Measurements from ENCODE around the gene TMEM11. TPM values are rescaled to one million over a fixed set of nuclear protein-coding genes. Genes with fewer than 3 reads are reported as not detected.
A peak's percentile ranks its signal among the peaks of the same experiment; 100 is the strongest.
"Not testable (repeated sequence)": the region's sequence is repeated elsewhere in the genome, so short reads cannot be mapped to it uniquely, and the experiment has no call there.

TMEM11 gene
- total and polyA plus RNA-seq, 4 donors = 7.9 to 28.0 (median 23.0) TPM

GRCh38 chr17:21232033-21232749 is 18.2 kb upstream of the TMEM11 start:
- H3K36me3 ChIP-seq (ENCODE audit: control insufficient read depth, insufficient read depth, low read length) = no peaks in the 10 kb centered on the region
- no peaks in the 10 kb centered on the region for H3K27me3 ChIP-seq (ENCODE audit: control insufficient read depth, insufficient read depth, low read length)
- no peak overlapping the region for H3K4me3 ChIP-seq (ENCODE audit: low read depth, low read length)
- no peaks in the 10 kb centered on the region for H3K4me1 ChIP-seq (ENCODE audit: control insufficient read depth, insufficient read depth, low read length)
- H3K9me3 ChIP-seq (ENCODE audit: control insufficient read depth, insufficient read depth, low read length) = no peaks in the 10 kb centered on the region
- WGBS (ENCODE audit: insufficient coverage) = 86% methylated on average over 3 of the region's 4 CpGs
- DNase-seq (ENCODE audit: low read depth in 4 of 6, low spot score in 6 of 6) = no peak
- no peak overlapping the region for H3K27ac ChIP-seq (ENCODE audit: low read depth, low read length)

- DNase-seq (ENCODE audit: low read depth in 4 of 6, low spot score in 6 of 6) = no peak
- H3K27me3 ChIP-seq (ENCODE audit: control insufficient read depth, insufficient read depth, low read length) = no peaks in the 10 kb centered on the region
- WGBS (ENCODE audit: insufficient coverage) = 43% methylated on average over 4 of the region's 6 CpGs
Observed at GRCh38 chr17:21231533-21231932, 17.6 kb upstream of the TMEM11 start.

GRCh38 chr17:21228845-21229244 is 14.9 kb upstream of the TMEM11 start:
- Histone ChIP-seq H3K36me3 (ENCODE audit: control insufficient read depth, insufficient read depth, low read length) (no peaks in the 10 kb centered on the region), H3K27me3 (ENCODE audit: control insufficient read depth, insufficient read depth, low read length) (no peaks in the 10 kb centered on the region), H3K27ac (ENCODE audit: low read depth, low read length) (no peak overlapping the region), H3K4me3 (ENCODE audit: low read depth, low read length) (no peak overlapping the region), H3K9me3 (ENCODE audit: control insufficient read depth, insufficient read depth, low read length) (no peaks in the 10 kb centered on the region), H3K4me1 (ENCODE audit: control insufficient read depth, insufficient read depth, low read length) (no peaks in the 10 kb centered on the region)
- 100% methylated on average over 1 of the region's 2 CpGs for WGBS (ENCODE audit: insufficient coverage)
- DNase-seq (ENCODE audit: low read depth in 4 of 6, low spot score in 6 of 6) = no peak

More at GRCh38 chr17:21231533-21231932, 17.6 kb upstream of the TMEM11 start:
- no peak overlapping the region for H3K27ac ChIP-seq (ENCODE audit: low read depth, low read length)
- H3K9me3 ChIP-seq (ENCODE audit: control insufficient read depth, insufficient read depth, low read length) = no peaks in the 10 kb centered on the region
- H3K4me1 ChIP-seq (ENCODE audit: control insufficient read depth, insufficient read depth, low read length) = no peaks in the 10 kb centered on the region
- no peak overlapping the region for H3K4me3 ChIP-seq (ENCODE audit: low read depth, low read length)
- no peaks in the 10 kb centered on the region for H3K36me3 ChIP-seq (ENCODE audit: control insufficient read depth, insufficient read depth, low read length)

- no peaks in the 10 kb centered on the region for H3K36me3 ChIP-seq (ENCODE audit: control insufficient read depth, insufficient read depth, low read length)
- no peaks in the 10 kb centered on the region for H3K4me1 ChIP-seq (ENCODE audit: control insufficient read depth, insufficient read depth, low read length)
- no peaks in the 10 kb centered on the region for H3K27me3 ChIP-seq (ENCODE audit: control insufficient read depth, insufficient read depth, low read length)
- no peak overlapping the region for H3K27ac ChIP-seq (ENCODE audit: low read depth, low read length)
- 81% methylated on average over 3 of the region's 4 CpGs for WGBS (ENCODE audit: insufficient coverage)
- H3K9me3 ChIP-seq (ENCODE audit: control insufficient read depth, insufficient read depth, low read length) = no peaks in the 10 kb centered on the region
- no peak for DNase-seq (ENCODE audit: low read depth in 4 of 6, low spot score in 6 of 6)
- no peak overlapping the region for H3K4me3 ChIP-seq (ENCODE audit: low read depth, low read length)
Observed at GRCh38 chr17:21228111-21228510, 14.2 kb upstream of the TMEM11 start.

GRCh38 chr17:21227277-21227676 is 13.3 kb upstream of the TMEM11 start:
- H3K27ac ChIP-seq (ENCODE audit: low read depth, low read length); H3K9me3 ChIP-seq (ENCODE audit: control insufficient read depth, insufficient read depth, low read length); H3K36me3 ChIP-seq (ENCODE audit: control insufficient read depth, insufficient read depth, low read length); H3K4me3 ChIP-seq (ENCODE audit: low read depth, low read length); H3K4me1 ChIP-seq (ENCODE audit: control insufficient read depth, insufficient read depth, low read length); DNase-seq (ENCODE audit: low read depth in 4 of 6, low spot score in 6 of 6); H3K27me3 ChIP-seq (ENCODE audit: control insufficient read depth, insufficient read depth, low read length): not testable (repeated sequence)
- 88% methylated on average over 10 of the region's 11 CpGs for WGBS (ENCODE audit: insufficient coverage)

GRCh38 chr17:21223086-21223485 is 9.1 kb upstream of the TMEM11 start:
- H3K27ac ChIP-seq (ENCODE audit: low read depth, low read length) = no peak overlapping the region
- no peaks in the 10 kb centered on the region for H3K4me1 ChIP-seq (ENCODE audit: control insufficient read depth, insufficient read depth, low read length)
- H3K36me3 ChIP-seq (ENCODE audit: control insufficient read depth, insufficient read depth, low read length) = peaks cover 11% of the 10 kb centered on the region
- DNase-seq (ENCODE audit: low read depth in 4 of 6, low spot score in 6 of 6) = no peak
- H3K27me3 ChIP-seq (ENCODE audit: control insufficient read depth, insufficient read depth, low read length) = no peaks in the 10 kb centered on the region
- no peak overlapping the region for H3K4me3 ChIP-seq (ENCODE audit: low read depth, low read length)
- H3K9me3 ChIP-seq (ENCODE audit: control insufficient read depth, insufficient read depth, low read length) = no peaks in the 10 kb centered on the region
- 95% methylated on average over 5 of the region's 6 CpGs for WGBS (ENCODE audit: insufficient coverage)

GRCh38 chr17:21218831-21219380 is 4.9 kb upstream of the TMEM11 start:
- Histone ChIP-seq H3K4me1 (ENCODE audit: control insufficient read depth, insufficient read depth, low read length) (peaks cover 7% of the 10 kb centered on the region), H3K36me3 (ENCODE audit: control insufficient read depth, insufficient read depth, low read length) (peaks cover 11% of the 10 kb centered on the region), H3K27me3 (ENCODE audit: control insufficient read depth, insufficient read depth, low read length) (no peaks in the 10 kb centered on the region), H3K4me3 (ENCODE audit: low read depth, low read length) (no peak overlapping the region), H3K27ac (ENCODE audit: low read depth, low read length) (no peak overlapping the region), H3K9me3 (ENCODE audit: control insufficient read depth, insufficient read depth, low read length) (no peaks in the 10 kb centered on the region)
- no peak for DNase-seq (ENCODE audit: low read depth in 4 of 6, low spot score in 6 of 6)
- WGBS (ENCODE audit: insufficient coverage) = 100% methylated on average over 1 of the region's 3 CpGs

GRCh38 chr17:21218101-21218500 is 4.1 kb upstream of the TMEM11 start:
- Histone ChIP-seq H3K4me3 (ENCODE audit: low read depth, low read length) (no peak overlapping the region), H3K36me3 (ENCODE audit: control insufficient read depth, insufficient read depth, low read length) (peaks cover 13% of the 10 kb centered on the region), H3K27ac (ENCODE audit: low read depth, low read length) (no peak overlapping the region), H3K27me3 (ENCODE audit: control insufficient read depth, insufficient read depth, low read length) (no peaks in the 10 kb centered on the region), H3K4me1 (ENCODE audit: control insufficient read depth, insufficient read depth, low read length) (peaks cover 7% of the 10 kb centered on the region), H3K9me3 (ENCODE audit: control insufficient read depth, insufficient read depth, low read length) (no peaks in the 10 kb centered on the region)
- DNase-seq (ENCODE audit: low read depth in 4 of 6, low spot score in 6 of 6) = peak in 1 of 6 donors; percentile 20
- WGBS (ENCODE audit: insufficient coverage) = 43% methylated on average over 1 of the region's 3 CpGs

GRCh38 chr17:21217346-21217745 is 3.4 kb upstream of the TMEM11 start:
- H3K4me1 ChIP-seq (ENCODE audit: control insufficient read depth, insufficient read depth, low read length) = peaks cover 9% of the 10 kb centered on the region
- H3K27ac ChIP-seq (ENCODE audit: low read depth, low read length) = no peak overlapping the region
- no peak for DNase-seq (ENCODE audit: low read depth in 4 of 6, low spot score in 6 of 6)
- H3K9me3 ChIP-seq (ENCODE audit: control insufficient read depth, insufficient read depth, low read length) = no peaks in the 10 kb centered on the region
- WGBS (ENCODE audit: insufficient coverage) = no CpG with 5 or more reads among the region's 1 CpG
- no peak overlapping the region for H3K4me3 ChIP-seq (ENCODE audit: low read depth, low read length)
- peaks cover 9% of the 10 kb centered on the region for H3K36me3 ChIP-seq (ENCODE audit: control insufficient read depth, insufficient read depth, low read length)
- no peaks in the 10 kb centered on the region for H3K27me3 ChIP-seq (ENCODE audit: control insufficient read depth, insufficient read depth, low read length)

- Histone ChIP-seq H3K36me3 (ENCODE audit: control insufficient read depth, insufficient read depth, low read length) (peaks cover 6% of the 10 kb centered on the region), H3K27ac (ENCODE audit: low read depth, low read length) (no peak overlapping the region), H3K27me3 (ENCODE audit: control insufficient read depth, insufficient read depth, low read length) (no peaks in the 10 kb centered on the region), H3K4me1 (ENCODE audit: control insufficient read depth, insufficient read depth, low read length) (peaks cover 15% of the 10 kb centered on the region), H3K9me3 (ENCODE audit: control insufficient read depth, insufficient read depth, low read length) (no peaks in the 10 kb centered on the region), H3K4me3 (ENCODE audit: low read depth, low read length) (no peak overlapping the region)
- 94% methylated on average over 3 of the region's 6 CpGs for WGBS (ENCODE audit: insufficient coverage)
- no peak for DNase-seq (ENCODE audit: low read depth in 4 of 6, low spot score in 6 of 6)
Observed at GRCh38 chr17:21215935-21216334, 2.0 kb upstream of the TMEM11 start.

Measured in spinal cord (tissue), 10 donors.